Stimulated activated effector memory CD8-positive, alpha-beta T cell treated with anti-CD3 and anti-CD28 coated beads, Interleukin-12 subunit alpha, Interleukin-12 subunit beta, amount 100 ng/mL, for 72 hours (primary cell): ENCODE measurements around the gene KAT6B.
A peak's percentile ranks its signal among the peaks of the same experiment; 100 is the strongest.
"Not testable (repeated sequence)": the region's sequence is repeated elsewhere in the genome, so short reads cannot be mapped to it uniquely, and the experiment has no call there.

Source experiments
- ATAC-seq: fragments of 150-1000 bp; cut with Tn5 transposase; 2 replicates; pipeline ENCODE4 v1.10.0; 2021
- DNase-seq, 2 donors: peaks; one replicate each; pipeline ENCODE4 v3.0.0; 2021 to 2022; ENCODE audit warnings: low spot score in 2 of 2
- H3K27ac Mint-ChIP-seq: one replicate; pipeline ENCODE4 v1.8.0; 2022; ENCODE audit warnings: mild to moderate bottlenecking, mixed read lengths
- H3K36me3 Mint-ChIP-seq: one replicate; pipeline ENCODE4 v1.8.0; 2022; ENCODE audit warnings: mild to moderate bottlenecking, mixed read lengths
- H3K4me1 Mint-ChIP-seq: one replicate; pipeline ENCODE4 v1.8.0; 2022; ENCODE audit warnings: mixed read lengths
- H3K4me3 Mint-ChIP-seq: one replicate; pipeline ENCODE4 v1.8.0; 2022; ENCODE audit warnings: mild to moderate bottlenecking, mixed read lengths
- H3K9me3 Mint-ChIP-seq: one replicate; pipeline ENCODE4 v1.8.0; 2022; ENCODE audit warnings: mixed read lengths

Gene KAT6B

GRCh38 chr10:74906611-74907198 lies 80.3 kb downstream of the KAT6B start:
- DNase-seq (no peak), ATAC-seq (no peak)
- Mint-ChIP-seq H3K36me3 (no peaks in the 10 kb centered on the region), H3K4me3 (no peak overlapping the region), H3K27ac (no peak overlapping the region), H3K9me3 (no peaks in the 10 kb centered on the region), H3K4me1 (peaks cover 44% of the 10 kb centered on the region)

DNA sequence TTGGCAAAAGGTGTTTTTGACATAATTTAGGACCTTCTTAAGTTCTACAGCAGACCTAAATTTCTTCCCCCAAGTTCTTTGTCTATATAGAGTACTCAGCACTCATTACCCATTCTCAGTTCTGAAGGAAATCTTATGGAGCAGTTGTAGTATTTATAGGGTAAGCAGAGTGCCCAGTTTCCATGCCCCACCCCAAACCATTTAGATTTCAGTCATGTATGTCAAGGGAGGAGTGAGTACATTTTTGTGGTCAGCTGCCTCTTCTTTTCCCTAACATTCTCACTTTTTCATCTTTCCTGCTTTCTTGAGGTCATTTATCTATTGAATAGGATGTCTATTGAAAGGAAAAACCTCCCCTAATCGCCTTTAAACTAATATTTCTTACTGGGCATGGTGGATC lies 83.3 kb downstream of the KAT6B start:
- peaks cover 35% of the 10 kb centered on the region for H3K4me1 Mint-ChIP-seq
- ATAC-seq (no peak), DNase-seq (no peak)

DNA sequence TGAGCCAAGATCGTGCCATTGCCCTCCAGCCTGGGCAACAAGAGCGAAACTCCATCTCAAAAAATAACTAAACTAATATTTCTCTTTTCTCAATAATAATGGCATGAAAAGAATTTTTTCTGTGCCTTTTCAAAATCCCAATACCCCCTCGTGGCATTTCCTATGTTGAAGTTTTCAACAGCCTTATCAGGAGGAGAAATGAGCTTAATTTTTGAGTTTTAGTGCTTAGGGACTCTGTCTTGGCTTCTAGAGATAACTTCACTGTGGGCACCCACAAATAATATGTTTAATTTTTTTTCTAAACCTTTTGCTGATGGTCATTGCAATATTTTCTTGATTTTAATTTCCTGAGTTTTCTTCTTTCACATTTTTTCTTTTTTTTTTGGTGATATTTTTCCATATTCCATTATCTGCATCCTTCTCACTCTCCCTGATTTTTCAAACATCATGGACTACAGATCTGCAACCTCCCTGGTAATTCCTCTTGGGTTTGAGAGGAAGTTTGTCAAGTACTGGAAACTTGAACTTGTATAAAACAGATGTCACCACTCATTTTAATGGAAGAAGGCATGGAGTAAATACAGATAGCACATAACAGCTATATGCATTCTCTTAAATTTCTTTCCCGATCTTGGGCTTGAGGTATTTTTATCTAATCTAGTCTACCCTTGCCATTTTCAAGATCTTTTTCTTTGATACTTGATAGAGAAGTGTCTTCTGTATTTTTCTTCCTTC lies 84.0 kb downstream of the KAT6B start:
- H3K4me3 Mint-ChIP-seq: no peak overlapping the region
- no peaks in the 10 kb centered on the region for H3K9me3 Mint-ChIP-seq
- no peak overlapping the region for H3K27ac Mint-ChIP-seq
- no peaks in the 10 kb centered on the region for H3K36me3 Mint-ChIP-seq
- DNase-seq: no peak
- peaks cover 35% of the 10 kb centered on the region for H3K4me1 Mint-ChIP-seq
- no peak for ATAC-seq

More for the DNA sequence above, 83.3 kb downstream of the KAT6B start:
- H3K4me3 Mint-ChIP-seq: no peak overlapping the region
- no peak overlapping the region for H3K27ac Mint-ChIP-seq
- H3K9me3 Mint-ChIP-seq: no peaks in the 10 kb centered on the region
- no peaks in the 10 kb centered on the region for H3K36me3 Mint-ChIP-seq

GRCh38 chr10:74910976-74911350 lies 84.6 kb downstream of the KAT6B start:
- H3K4me3 Mint-ChIP-seq: no peak overlapping the region
- DNase-seq (no peak), ATAC-seq (no peak)
- no peaks in the 10 kb centered on the region for H3K36me3 Mint-ChIP-seq
- H3K9me3 Mint-ChIP-seq: no peaks in the 10 kb centered on the region
- H3K4me1 Mint-ChIP-seq: peaks cover 34% of the 10 kb centered on the region
- H3K27ac Mint-ChIP-seq: no peak overlapping the region

GRCh38 chr10:74912182-74912581 lies 85.8 kb downstream of the KAT6B start:
- H3K4me3 Mint-ChIP-seq: no peak overlapping the region
- DNase-seq: no peak
- no peak overlapping the region for H3K27ac Mint-ChIP-seq
- no peak for ATAC-seq
- H3K4me1 Mint-ChIP-seq: peaks cover 27% of the 10 kb centered on the region
- H3K36me3 Mint-ChIP-seq: no peaks in the 10 kb centered on the region
- no peaks in the 10 kb centered on the region for H3K9me3 Mint-ChIP-seq

DNA sequence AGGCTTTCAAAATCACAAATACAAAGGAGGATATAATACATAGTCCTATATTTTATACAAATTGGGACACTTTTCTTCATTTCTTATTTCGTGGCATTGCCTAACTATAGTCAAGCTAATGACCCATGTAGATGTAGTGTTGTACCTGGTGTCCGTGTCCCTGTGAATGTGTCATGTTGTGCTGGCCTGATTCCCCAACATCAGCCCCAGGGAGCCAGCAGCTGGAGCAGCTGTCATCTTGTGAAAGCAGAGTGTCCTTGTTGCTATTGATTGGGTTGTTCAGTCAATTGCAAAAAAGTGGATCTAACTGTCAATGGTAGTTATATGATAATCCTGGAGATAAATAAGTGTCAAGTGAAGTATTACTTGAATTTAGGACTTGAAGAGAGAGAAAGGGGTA lies 86.3 kb downstream of the KAT6B start:
- H3K36me3 Mint-ChIP-seq: no peaks in the 10 kb centered on the region
- no peak for ATAC-seq
- no peak overlapping the region for H3K4me3 Mint-ChIP-seq
- DNase-seq: no peak
- H3K27ac Mint-ChIP-seq: no peak overlapping the region
- H3K9me3 Mint-ChIP-seq: no peaks in the 10 kb centered on the region
- H3K4me1 Mint-ChIP-seq: peaks cover 31% of the 10 kb centered on the region

DNA sequence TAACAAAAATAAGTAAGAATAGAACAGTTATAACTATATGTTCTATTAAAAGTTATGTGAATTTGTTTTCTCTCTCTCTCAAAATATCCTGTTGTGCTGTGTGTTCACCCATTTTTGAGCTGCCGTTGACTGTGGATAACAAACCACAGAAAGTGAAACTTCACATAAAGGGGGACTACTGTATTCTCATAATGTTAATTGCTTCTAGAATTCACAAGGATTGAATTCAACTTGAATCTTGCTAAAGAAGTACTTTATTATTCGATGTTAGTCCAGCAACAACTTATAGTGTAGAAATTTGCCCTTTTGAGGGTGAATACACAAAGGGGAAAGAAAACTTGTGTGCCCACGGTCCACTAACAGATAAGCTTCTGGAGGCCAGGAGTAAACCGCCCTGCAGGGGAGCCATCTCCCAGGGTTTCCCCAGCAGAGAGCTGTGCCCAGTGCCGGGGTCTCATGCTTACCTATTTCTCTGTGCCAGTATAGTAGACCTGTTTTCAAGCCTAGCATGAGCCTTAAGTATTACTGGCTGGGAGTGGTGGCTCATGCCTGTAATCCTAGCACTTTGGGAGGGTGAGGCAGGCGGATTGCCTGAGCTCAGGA lies 87.1 kb downstream of the KAT6B start:
- Mint-ChIP-seq H3K27ac (no peak overlapping the region), H3K36me3 (no peaks in the 10 kb centered on the region), H3K4me3 (peak overlapping the region; percentile 11), H3K9me3 (no peaks in the 10 kb centered on the region), H3K4me1 (peaks cover 33% of the 10 kb centered on the region)
- DNase-seq (no peak), ATAC-seq (peak; percentile 53)

DNA sequence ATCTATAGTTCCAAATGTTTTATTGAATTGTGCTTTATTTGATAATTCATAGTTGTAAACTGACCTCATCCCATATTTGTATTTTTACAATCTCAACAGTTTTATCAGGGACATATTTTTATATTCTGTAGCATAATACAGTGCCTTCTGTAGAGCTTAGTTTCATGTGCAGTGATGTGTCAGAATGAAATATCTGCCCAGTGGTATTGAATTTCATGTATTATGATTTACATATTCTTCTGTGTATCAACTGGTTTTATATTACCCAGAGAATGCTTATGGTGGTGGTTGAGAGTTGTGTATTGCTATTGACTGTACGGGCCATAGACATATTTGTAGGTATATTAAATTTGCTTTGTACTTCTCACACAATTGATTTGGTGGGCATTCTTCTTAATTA lies 89.9 kb downstream of the KAT6B start:
- Mint-ChIP-seq H3K4me1 (peaks cover 27% of the 10 kb centered on the region), H3K4me3 (no peak overlapping the region), H3K27ac (no peak overlapping the region), H3K9me3 (peaks cover 5% of the 10 kb centered on the region), H3K36me3 (no peaks in the 10 kb centered on the region)
- DNase-seq (no peak), ATAC-seq (no peak)

DNA sequence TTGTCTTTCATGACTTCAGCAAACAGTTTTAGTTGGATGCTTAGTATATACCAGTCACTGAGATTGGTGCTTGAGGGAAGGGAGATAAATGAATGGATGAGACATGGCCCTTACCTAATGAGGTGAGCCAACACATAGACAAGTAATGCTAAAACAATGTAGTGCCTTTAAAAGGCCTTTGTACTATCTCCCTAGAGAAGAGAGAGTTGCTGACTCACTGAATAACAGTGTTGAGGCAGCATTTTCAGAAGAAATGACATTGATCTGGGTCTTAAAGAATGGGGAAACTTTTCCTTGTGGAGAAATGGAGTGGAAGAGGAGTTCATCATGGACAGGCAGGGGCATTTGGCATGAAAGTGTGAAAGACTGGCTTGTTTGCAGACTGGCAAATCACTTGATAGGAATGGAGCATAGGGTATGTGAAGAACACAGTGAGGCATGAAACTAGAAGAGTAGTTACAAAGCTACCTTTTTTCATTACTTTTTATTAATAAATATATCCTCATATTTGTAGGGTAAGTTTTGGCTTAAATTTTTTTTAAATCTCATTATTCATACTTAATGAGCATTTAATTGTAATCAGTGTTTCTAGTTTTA lies 91.2 kb downstream of the KAT6B start:
- H3K4me3 Mint-ChIP-seq: no peak overlapping the region

GRCh38 chr10:74919671-74920070 lies 93.3 kb downstream of the KAT6B start:
- peaks cover 5% of the 10 kb centered on the region for H3K9me3 Mint-ChIP-seq
- peaks cover 36% of the 10 kb centered on the region for H3K4me1 Mint-ChIP-seq
- no peaks in the 10 kb centered on the region for H3K36me3 Mint-ChIP-seq
- no peak overlapping the region for H3K4me3 Mint-ChIP-seq
- ATAC-seq (no peak), DNase-seq (no peak)
- H3K27ac Mint-ChIP-seq: no peak overlapping the region

More for the DNA sequence above, 91.2 kb downstream of the KAT6B start:
- ATAC-seq: no peak
- H3K9me3 Mint-ChIP-seq: peaks cover 5% of the 10 kb centered on the region
- no peak overlapping the region for H3K27ac Mint-ChIP-seq
- H3K36me3 Mint-ChIP-seq: no peaks in the 10 kb centered on the region
- DNase-seq: no peak
- peaks cover 27% of the 10 kb centered on the region for H3K4me1 Mint-ChIP-seq

GRCh38 chr10:74921070-74921469 lies 94.7 kb downstream of the KAT6B start:
- H3K4me3 Mint-ChIP-seq, H3K9me3 Mint-ChIP-seq, ATAC-seq, H3K27ac Mint-ChIP-seq, H3K36me3 Mint-ChIP-seq, DNase-seq: not testable (repeated sequence)
- H3K4me1 Mint-ChIP-seq: peaks cover 28% of the 10 kb centered on the region

GRCh38 chr10:74921744-74922143 lies 95.3 kb downstream of the KAT6B start:
- no peak for DNase-seq
- H3K36me3 Mint-ChIP-seq: no peaks in the 10 kb centered on the region
- H3K27ac Mint-ChIP-seq: no peak overlapping the region
- no peak for ATAC-seq
- H3K4me3 Mint-ChIP-seq: no peak overlapping the region
- H3K4me1 Mint-ChIP-seq: peaks cover 28% of the 10 kb centered on the region
- peaks cover 5% of the 10 kb centered on the region for H3K9me3 Mint-ChIP-seq

GRCh38 chr10:74922921-74923320 lies 96.5 kb downstream of the KAT6B start:
- Mint-ChIP-seq H3K27ac (peak overlapping the region; percentile 79), H3K4me3 (no peak overlapping the region), H3K9me3 (peaks cover 5% of the 10 kb centered on the region), H3K4me1 (peaks cover 28% of the 10 kb centered on the region), H3K36me3 (no peaks in the 10 kb centered on the region)
- ATAC-seq (no peak), DNase-seq (no peak)

DNA sequence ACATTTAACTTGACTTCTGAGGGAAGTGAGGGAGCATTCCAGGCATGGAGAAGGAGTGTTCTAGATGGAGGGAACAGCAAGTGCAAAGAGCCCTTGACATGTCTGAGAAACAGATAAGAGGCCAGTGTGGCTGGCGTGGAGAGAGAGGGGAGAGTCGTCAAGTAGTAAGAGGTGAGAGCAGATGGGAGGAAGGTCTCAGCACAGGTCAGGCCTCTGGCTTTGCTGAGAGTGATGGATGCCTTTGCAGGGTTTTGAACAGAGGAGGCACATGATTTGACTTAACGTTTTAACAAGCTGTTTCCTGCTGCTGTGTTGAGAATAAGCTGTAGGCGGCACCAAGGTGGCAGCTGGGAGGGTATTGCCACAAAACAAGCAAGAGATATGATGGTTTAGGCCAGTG lies 97.2 kb downstream of the KAT6B start:
- Mint-ChIP-seq H3K9me3 (peaks cover 5% of the 10 kb centered on the region), H3K27ac (peak overlapping the region; percentile 79), H3K36me3 (no peaks in the 10 kb centered on the region), H3K4me1 (peaks cover 29% of the 10 kb centered on the region), H3K4me3 (no peak overlapping the region)
- ATAC-seq: no peak
- no peak for DNase-seq

- H3K36me3 Mint-ChIP-seq: no peaks in the 10 kb centered on the region
- no peak overlapping the region for H3K4me3 Mint-ChIP-seq
- ATAC-seq: no peak
- peaks cover 5% of the 10 kb centered on the region for H3K9me3 Mint-ChIP-seq
- peaks cover 29% of the 10 kb centered on the region for H3K4me1 Mint-ChIP-seq
- no peak overlapping the region for H3K27ac Mint-ChIP-seq
- DNase-seq: no peak
Measured at GRCh38 chr10:74924251-74924963, 98.0 kb downstream of the KAT6B start.
